ENCODE data around the gene CDK18.

- TF ChIP-seq CTCF (IDR thresholded peaks at IDR 0.05) (no peak), POLR2A (IDR thresholded peaks at IDR 0.05) (no peak)
Observed at GRCh38 chr1:205505076-205505729, 734 bp downstream of the CDK18 start.
